ENCODE results near the gene TBC1D23. TPM values are rescaled to one million over a fixed set of nuclear protein-coding genes. Genes with fewer than 3 reads are reported as not detected.
"Not testable (repeated sequence)": the region's sequence is repeated elsewhere in the genome, so short reads cannot be mapped to it uniquely, and the experiment has no call there.

Gene TBC1D23
- total and polyA plus RNA-seq, 9 donors = 20.1 to 52.7 (median 36.9) TPM

DNA sequence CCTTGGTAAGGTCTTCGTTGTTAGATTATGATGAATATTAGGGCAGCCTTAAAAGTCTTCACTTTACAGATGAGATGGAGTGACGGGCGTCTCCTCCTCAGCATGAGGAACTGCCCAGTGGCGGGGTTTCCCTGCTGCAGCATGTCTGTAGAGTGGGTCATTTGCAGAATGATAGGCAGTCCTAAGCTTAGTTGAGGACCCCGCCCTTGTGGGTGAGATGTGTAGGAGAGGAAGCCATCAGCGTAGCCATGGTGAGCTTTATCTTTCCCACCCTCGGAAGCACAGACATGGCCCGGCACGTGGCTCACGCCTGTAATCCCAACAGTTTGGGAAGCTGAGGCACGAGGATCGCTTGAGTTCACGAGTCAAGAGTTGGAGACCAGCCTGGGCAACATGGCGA, 74.6 kb downstream of the TBC1D23 start:
- WGBS, 3 donors = 44 to 63% (median 47%) methylated on average over 14 of the region's 14 CpGs
- no peaks in the 10 kb centered on the region for H3K36me3 ChIP-seq
- H3K27ac ChIP-seq = peak overlapping the region; percentile 24 to 88
- no peaks in the 10 kb centered on the region for H3K27me3 ChIP-seq
- DNase-seq = peak in 4 of 5 donors; percentile 24 to 39 (median 28)
- no peaks in the 10 kb centered on the region for H3K9me3 ChIP-seq
- H3K4me3 ChIP-seq = peak overlapping the region; percentile 54
- peaks cover 6% of the 10 kb centered on the region for H3K4me1 ChIP-seq (ENCODE audit: insufficient read depth)
- intact Hi-C loops (cut with DNase I) = no loop called here
- TF ChIP-seq POLR2A (IDR thresholded peaks at IDR 0.05) (no peak), EP300 (IDR thresholded peaks at IDR 0.05) (no peak)
- TF ChIP-seq, protein P1, sequence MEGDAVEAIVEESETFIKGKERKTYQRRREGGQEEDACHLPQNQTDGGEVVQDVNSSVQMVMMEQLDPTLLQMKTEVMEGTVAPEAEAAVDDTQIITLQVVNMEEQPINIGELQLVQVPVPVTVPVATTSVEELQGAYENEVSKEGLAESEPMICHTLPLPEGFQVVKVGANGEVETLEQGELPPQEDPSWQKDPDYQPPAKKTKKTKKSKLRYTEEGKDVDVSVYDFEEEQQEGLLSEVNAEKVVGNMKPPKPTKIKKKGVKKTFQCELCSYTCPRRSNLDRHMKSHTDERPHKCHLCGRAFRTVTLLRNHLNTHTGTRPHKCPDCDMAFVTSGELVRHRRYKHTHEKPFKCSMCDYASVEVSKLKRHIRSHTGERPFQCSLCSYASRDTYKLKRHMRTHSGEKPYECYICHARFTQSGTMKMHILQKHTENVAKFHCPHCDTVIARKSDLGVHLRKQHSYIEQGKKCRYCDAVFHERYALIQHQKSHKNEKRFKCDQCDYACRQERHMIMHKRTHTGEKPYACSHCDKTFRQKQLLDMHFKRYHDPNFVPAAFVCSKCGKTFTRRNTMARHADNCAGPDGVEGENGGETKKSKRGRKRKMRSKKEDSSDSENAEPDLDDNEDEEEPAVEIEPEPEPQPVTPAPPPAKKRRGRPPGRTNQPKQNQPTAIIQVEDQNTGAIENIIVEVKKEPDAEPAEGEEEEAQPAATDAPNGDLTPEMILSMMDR (IDR thresholded peaks at IDR 0.05) = no peak

DNA sequence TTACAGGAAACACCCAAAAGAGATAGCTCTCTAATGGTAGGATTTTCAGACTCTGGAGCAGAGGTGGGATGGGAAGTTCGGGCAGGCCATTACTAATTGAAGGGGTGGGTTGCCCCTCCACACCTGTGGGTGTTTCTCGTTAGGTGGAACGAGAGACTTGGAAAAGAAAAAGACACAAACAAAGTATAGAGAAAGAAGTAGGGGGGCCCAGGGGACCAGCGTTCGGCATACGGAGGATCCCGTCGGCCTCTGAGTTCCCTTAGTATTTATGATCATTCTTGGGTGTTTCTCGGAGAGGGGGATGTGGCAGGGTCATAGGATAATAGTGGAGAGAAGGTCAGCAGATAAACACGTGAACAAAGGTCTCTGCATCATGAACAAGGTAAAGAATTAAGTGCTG, 75.4 kb downstream of the TBC1D23 start:
- WGBS, 3 donors = 88 to 93% (median 89%) methylated on average over 10 of the region's 10 CpGs
- intact Hi-C loops (cut with DNase I) = not testable (repeated sequence)

DNA sequence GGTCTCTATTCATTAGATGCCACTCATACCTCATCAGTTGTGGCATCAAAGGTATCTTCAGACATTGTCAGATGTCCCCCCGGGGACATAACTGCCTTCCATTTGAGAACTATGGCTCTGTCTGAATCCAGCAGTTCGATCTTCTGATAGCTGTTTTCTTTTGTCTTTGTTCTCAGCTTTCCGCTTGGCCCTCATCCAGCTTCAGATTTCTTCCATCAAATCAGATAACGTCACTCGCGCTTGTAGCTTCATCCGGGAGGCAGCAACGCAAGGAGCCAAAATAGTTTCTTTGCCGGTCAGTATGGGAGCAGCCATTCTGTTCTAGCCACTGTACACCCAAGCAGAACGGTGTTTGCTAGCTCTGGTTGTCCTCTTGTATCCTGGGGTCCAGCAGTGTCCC, 78.1 kb downstream of the TBC1D23 start:
- H3K4me3 ChIP-seq = no peak overlapping the region
- no peaks in the 10 kb centered on the region for H3K27me3 ChIP-seq
- H3K4me1 ChIP-seq (ENCODE audit: insufficient read depth) = peaks cover 6% of the 10 kb centered on the region
- intact Hi-C loops (cut with DNase I) = no loop called here
- WGBS, 3 donors = 83 to 93% (median 90%) methylated on average over 10 of the region's 10 CpGs
- H3K36me3 ChIP-seq = no peaks in the 10 kb centered on the region
- DNase-seq = no peak
- H3K9me3 ChIP-seq = no peaks in the 10 kb centered on the region
- TF ChIP-seq EP300 (IDR thresholded peaks at IDR 0.05) (no peak), POLR2A (IDR thresholded peaks at IDR 0.05) (no peak)
- TF ChIP-seq, protein P1 (IDR thresholded peaks at IDR 0.05) = no peak
- H3K27ac ChIP-seq = no peak overlapping the region

More for the DNA sequence above, 75.4 kb downstream of the TBC1D23 start:
- H3K36me3 ChIP-seq; H3K9me3 ChIP-seq; H3K4me3 ChIP-seq; DNase-seq; H3K27ac ChIP-seq; H3K27me3 ChIP-seq; H3K4me1 ChIP-seq (ENCODE audit: insufficient read depth): not testable (repeated sequence)

DNA sequence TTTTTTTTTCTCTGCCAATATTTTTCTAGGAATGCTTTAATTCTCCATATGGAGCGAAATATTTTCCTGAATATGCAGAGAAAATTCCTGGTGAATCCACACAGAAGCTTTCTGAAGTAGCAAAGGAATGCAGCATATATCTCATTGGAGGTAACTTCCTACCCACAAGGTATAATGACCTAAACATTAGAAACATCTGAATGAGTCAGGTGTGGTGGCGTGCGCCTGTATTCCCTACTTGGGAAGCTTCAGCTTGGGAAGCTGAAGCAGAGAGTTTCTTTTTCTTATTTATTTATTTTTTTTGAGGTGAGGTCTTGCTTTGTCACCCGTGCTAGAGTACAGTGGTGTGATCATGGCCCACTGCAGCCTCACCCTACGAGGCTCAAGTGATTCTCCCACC, 79.0 kb downstream of the TBC1D23 start:
- TF ChIP-seq, protein P1 (IDR thresholded peaks at IDR 0.05) = no peak
- TF ChIP-seq EP300 (IDR thresholded peaks at IDR 0.05) (no peak), POLR2A (IDR thresholded peaks at IDR 0.05) (no peak)
- no peak overlapping the region for H3K27ac ChIP-seq
- H3K27me3 ChIP-seq = no peaks in the 10 kb centered on the region
- peaks cover 4% of the 10 kb centered on the region for H3K4me1 ChIP-seq (ENCODE audit: insufficient read depth)
- no peaks in the 10 kb centered on the region for H3K36me3 ChIP-seq
- no peak overlapping the region for H3K4me3 ChIP-seq
- intact Hi-C loops (cut with DNase I) = no loop called here
- no peaks in the 10 kb centered on the region for H3K9me3 ChIP-seq
- WGBS, 3 donors = 93 to 95% (median 94%) methylated on average over 5 of the region's 5 CpGs
- no peak for DNase-seq

DNA sequence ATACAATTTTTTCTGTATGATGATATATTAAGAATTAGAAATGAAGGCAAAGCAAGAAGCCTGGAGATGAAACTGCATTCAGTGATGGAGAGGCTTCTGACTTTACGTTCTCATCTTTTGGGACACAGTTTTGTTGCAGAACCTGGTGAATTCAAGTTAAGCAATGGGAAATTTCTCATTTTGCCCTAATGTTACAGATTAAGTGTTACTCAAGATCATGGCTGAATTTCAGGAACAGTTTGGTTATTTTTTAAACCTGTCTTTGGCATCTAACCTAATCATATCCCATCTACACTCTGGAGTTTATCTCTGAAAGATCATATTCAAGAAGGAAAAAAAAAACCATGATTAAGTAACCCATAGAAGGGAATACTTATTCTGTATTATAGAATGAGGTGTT, 79.7 kb downstream of the TBC1D23 start:
- intact Hi-C loops (cut with DNase I) = no loop called here
- Histone ChIP-seq H3K4me3 (no peak overlapping the region), H3K4me1 (ENCODE audit: insufficient read depth) (peaks cover 2% of the 10 kb centered on the region), H3K27me3 (no peaks in the 10 kb centered on the region), H3K9me3 (no peaks in the 10 kb centered on the region), H3K36me3 (no peaks in the 10 kb centered on the region), H3K27ac (no peak overlapping the region)
- 96 to 100% (median 97%) methylated on average over 1 of the region's 1 CpG for WGBS, 3 donors
- no peak for DNase-seq
- TF ChIP-seq, protein P1 (IDR thresholded peaks at IDR 0.05) = no peak
- TF ChIP-seq EP300 (IDR thresholded peaks at IDR 0.05) (no peak), POLR2A (IDR thresholded peaks at IDR 0.05) (no peak)
